Neural progenitor cell (in vitro differentiated cells): ENCODE data around the gene MAP4K3.

ENCODE experiments used
- EZH2 ChIP-seq: fragments of 200-600 bp; sonication (generic); IDR thresholded peaks from 2 replicates; pipeline ENCODE4 v1.6.1; 2017; ENCODE audit warnings: antibody characterized with exemption, mild to moderate bottlenecking, moderate library complexity
- TF ChIP-seq, protein P1 (sequence below): fragments of 200-600 bp; sonication (generic); IDR thresholded peaks from 2 replicates; pipeline ENCODE4 v1.5.1; 2017; ENCODE audit warnings: antibody characterized with exemption, mild to moderate bottlenecking

GRCh38 chr2:39252888-39253518, 184.1 kb downstream of the MAP4K3 start:
- TF ChIP-seq, protein P1, sequence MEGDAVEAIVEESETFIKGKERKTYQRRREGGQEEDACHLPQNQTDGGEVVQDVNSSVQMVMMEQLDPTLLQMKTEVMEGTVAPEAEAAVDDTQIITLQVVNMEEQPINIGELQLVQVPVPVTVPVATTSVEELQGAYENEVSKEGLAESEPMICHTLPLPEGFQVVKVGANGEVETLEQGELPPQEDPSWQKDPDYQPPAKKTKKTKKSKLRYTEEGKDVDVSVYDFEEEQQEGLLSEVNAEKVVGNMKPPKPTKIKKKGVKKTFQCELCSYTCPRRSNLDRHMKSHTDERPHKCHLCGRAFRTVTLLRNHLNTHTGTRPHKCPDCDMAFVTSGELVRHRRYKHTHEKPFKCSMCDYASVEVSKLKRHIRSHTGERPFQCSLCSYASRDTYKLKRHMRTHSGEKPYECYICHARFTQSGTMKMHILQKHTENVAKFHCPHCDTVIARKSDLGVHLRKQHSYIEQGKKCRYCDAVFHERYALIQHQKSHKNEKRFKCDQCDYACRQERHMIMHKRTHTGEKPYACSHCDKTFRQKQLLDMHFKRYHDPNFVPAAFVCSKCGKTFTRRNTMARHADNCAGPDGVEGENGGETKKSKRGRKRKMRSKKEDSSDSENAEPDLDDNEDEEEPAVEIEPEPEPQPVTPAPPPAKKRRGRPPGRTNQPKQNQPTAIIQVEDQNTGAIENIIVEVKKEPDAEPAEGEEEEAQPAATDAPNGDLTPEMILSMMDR = no peak
- no peak for TF ChIP-seq EZH2
